IPS-NIHi11 (cell line): ENCODE measurements around the gene CARD19.
"Not testable (repeated sequence)": the region's sequence is repeated elsewhere in the genome, so short reads cannot be mapped to it uniquely, and the experiment has no call there.

Experiments used
- DNase-seq: peaks from one replicate; pipeline ENCODE4 v3.0.0; 2012; ENCODE audit warnings: mixed read lengths, low spot score

Gene CARD19

DNA sequence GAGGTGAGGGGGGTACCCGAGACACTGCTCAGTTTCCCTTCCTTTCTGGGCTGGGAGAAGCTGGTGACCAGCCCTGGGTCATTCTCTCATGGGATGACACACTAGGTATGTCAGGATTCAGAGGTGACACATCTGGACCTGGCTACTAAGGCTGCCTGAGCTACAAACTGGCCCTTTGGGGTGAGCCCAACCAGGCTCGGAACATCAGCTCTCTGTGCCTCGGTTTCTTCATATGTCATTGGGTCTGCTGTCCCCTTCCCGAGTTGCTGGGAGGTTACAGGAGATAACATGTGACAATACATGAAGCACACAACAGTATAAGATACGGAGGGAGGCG, 11.8 kb downstream of the CARD19 start:
- DNase-seq: no peak

DNA sequence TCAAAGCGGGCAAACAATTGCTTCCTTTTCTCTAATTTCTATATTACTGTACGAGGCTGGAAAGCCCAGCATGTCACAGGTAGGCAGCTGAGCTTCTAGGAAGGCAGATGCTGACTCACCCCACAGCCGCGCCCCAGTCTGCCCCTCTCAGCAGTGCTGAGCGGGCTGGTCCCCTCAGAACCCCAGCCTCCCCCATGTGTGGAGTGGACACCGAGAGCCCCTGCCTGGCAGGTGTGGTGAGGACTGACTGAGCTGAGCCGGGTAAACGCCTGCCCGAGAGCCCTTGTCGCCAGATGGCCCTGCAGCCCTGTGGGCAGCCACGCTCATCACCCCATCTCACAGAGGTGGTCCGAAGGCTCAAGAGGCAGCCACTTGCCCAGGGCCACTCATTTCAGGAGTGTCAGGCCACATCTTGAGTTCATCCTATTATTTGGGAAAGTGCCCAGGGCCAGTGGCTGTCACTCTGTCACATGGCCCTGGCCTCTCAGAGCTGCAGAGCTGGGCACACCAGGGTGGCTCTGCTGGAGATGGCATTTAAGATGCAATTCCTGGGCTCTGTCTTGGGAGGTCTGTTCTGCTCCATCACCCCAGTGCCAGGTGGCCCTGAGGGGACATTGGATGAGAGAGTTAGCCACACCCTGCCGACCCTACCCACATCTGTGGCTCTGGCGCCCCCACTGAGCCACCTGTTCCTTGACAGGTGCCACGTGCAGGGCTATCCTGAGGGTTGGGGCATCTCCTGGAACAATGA, 12.4 kb downstream of the CARD19 start:
- DNase-seq: peak; percentile 5

DNA sequence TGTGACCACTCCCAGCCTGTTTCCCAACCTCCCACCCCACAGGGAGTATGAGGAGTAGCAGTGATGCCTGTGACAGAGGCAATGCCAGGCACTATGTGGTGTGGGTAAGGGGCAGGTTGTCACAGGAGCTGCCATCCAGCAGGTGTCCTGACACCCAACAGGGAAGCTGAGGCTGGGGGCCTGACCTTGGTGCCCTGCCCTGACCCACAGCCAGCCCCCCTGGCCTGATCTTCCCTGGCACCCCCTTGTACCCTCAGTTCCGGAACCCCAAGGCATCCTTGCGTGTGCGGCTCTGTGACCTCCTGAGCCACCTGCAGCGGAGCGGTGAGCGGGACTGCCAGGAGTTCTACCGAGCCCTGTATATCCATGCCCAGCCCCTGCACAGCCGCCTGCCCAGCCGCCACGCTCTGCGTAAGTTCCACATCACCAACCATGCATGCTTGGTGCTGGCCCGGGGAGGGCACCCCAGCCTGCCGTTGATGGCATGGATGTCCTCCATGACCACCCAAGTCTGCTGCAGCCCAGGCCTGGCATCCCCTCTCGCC, 14.4 kb downstream of the CARD19 start:
- peak; percentile 3 for DNase-seq

DNA sequence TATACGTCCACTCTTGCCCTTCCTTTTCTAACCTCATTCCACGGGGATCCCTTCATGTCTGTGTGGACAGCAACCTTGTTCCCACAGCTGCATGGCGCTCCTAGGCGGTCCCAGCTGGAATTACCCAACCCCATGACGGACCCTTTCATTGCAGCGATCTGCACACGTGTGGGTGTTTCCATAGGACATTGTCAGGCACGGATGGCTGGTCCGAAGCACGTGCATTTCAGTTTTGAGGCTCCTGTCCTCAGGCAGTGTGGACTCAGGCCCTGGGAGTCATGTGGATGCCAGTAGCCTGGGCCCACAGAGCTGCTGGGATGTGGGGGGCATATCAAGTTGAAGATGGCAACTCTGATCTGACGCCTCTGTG, 15.0 kb downstream of the CARD19 start:
- DNase-seq: peak; percentile 1

DNA sequence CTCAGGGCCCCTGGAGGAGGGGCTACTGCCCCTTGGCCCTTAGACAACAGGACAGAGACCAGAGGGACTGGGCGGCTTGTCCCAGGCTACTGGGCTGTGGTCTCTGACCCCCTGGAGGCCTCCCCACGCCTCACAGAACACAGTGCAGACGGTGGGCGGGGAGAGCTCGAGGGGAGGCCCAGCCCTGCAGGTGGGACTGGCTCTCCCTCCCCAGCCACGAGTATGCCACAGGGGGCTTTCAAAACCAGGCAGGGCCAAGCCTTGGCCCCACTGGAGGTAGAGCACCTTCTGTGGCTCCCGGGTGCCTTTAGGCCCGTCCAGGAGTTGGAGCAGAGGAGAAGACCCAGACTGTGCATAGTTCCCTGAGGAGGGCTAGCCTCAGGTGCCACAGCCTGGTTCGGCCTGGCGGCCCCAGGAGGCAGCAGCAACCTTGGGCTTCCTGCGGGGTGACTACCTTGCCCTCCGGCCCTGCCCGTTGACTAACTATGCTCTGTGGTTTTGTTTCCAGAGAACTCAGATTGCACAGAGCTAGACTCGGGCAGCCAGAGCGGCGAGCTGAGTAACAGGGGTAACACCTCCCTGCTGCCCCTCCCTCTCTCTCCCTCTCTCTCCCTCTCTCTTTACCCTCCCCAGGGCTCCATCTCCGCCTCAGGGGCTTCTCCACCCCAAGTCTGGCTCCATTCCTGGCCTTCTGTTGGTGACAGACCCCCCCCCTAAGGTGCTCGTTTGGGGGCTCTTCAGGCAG, 15.5 kb downstream of the CARD19 start:
- peak; percentile 5 for DNase-seq

DNA sequence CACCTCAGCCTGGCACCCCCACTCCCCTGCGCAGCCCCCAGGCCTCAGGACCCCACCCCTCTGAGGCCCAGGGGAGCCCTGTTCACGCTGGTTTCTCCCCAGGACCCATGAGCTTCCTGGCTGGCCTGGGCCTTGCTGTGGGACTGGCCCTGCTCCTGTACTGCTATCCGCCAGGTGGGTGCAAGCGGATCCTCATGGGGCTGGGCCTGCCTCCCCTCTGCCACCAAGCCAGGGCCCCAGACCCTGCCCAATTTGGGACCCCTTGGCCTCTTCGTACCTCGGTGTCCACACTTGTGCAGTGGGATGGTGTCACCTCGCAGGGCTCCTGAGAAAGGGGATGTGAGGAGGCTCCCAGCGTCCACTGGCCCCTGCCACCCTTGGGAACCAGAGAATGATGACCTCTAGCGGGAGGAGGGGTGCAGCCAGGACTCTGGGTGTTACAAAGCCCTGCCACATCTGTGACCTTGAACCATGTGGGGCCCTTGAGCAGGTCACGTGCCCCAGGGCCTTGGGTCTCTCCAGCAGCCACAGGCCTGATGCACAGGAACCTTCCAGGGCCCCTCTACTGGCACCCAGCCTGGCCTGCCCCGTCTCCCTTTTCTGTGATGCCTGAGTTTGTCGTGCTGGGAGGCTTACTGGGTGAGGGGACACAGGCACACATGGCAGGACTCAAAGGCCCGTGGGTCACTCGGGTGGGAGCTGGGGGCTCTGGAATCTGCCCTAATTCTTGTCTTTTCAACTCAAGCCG, 16.3 kb downstream of the CARD19 start:
- peak; percentile 10 for DNase-seq

DNA sequence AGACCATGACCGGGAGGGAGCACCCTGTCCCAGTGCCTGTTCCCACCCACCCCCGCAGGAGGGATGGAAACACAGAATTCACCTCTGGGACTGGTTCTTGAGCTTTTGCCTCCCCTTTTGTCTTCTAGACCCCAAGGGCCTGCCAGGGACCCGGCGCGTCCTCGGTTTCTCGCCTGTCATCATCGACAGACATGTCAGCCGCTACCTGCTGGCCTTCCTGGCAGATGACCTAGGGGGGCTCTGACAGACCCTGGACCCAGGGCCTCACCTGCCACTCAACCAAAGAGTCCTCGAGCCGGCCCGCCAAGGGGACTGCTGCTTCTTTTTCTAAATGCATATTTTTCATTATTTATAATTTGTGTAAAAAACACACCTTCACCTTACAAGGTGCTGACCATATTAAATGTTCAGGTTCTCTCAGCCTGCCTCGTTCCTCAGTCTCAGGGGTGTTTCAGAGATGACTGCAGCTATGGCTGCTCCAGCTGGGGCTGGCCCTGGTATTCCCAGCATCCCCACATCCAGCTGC, 16.9 kb downstream of the CARD19 start:
- peak; percentile 4 for DNase-seq

DNA sequence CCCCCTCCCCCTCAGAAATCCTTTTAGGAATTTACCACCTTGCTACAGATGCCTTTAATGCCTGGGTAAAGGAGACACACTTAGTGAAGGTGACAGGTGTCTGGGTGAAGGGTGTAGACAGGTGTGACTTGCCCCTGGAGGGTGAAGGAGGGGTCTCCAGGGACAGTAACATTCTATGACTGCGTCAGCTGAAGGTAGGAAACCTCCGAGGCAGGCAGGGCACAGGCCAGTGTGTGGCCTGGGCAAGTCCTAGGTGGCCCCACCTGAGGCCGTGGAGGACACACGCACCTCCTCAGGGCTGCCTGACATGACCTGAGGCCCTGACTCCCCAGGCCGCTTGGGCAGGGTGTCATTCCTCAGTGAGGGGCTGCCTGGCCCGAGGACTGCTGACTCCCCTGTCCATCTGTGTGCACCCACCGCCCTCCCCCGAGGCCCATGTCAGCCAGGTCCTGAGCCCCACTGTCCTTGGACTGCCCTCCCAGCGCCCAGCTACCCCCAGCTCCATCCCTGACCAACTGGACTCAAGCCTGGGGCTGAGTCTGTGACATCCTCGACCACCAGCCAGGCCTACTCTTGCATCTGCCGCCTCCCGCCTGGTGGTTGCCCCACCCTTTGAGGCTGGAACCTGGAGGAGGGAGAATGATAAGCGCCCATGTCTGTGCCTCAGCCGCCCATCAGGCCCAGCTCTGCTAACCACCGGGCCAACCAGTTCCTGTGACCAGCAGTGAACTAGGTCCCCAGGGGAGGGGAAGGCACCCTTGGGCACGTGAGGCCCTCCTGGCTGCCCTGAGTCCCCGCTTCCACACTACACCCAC, 18.4 kb downstream of the CARD19 start:
- peak; percentile 3 for DNase-seq

DNA sequence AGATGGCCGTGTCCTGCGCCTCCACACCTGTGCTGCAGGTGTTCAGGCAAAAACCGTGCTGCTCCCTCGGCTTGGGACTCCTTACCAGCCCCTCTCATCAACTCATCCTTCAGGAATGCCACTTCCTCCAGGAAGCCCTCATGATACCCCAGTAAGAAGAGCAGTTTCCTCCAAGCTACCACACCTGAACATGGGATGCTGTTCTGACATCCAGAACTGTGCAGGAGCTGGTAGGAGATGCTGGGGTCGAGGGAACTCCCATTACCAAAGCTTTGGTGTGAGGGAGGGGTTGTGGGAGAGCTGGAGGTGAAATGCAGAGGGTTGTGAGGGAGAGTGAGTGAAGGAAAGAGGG, 18.9 kb downstream of the CARD19 start:
- DNase-seq: peak; percentile 2

DNA sequence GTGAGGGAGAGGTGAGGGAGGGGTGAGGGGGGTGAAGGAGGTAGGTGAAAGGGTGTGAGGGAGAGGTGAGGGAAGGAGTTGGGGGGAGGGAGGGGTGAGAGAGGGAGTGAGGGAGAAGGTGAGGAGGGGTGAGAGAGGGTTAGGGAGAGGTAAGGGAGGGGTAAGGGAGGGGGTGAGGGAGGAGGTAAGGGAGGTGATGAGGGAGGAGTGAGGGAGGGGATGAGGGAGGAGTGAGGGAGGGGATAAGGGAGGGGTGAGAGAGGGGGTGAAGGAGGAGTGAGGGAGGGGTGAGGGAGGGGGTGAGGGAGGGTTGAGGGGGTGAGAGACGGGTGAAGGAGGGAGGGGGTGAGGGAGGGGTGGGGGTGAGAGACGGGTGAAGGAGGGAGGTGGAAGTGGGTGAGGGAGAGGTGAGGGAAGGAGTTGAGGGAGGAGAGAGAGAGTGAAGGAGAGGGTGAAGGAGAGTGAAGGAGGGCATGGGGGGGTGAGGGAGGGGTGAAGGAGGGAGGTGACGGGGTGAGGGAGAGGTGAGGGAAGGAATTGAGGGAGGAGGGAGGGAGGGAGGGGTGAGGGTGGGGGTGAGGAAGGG, 19.6 kb downstream of the CARD19 start:
- DNase-seq: peak; percentile 10

GRCh38 chr9:93116072-93116961, 20.3 kb downstream of the CARD19 start:
- peak; percentile 31 for DNase-seq

DNA sequence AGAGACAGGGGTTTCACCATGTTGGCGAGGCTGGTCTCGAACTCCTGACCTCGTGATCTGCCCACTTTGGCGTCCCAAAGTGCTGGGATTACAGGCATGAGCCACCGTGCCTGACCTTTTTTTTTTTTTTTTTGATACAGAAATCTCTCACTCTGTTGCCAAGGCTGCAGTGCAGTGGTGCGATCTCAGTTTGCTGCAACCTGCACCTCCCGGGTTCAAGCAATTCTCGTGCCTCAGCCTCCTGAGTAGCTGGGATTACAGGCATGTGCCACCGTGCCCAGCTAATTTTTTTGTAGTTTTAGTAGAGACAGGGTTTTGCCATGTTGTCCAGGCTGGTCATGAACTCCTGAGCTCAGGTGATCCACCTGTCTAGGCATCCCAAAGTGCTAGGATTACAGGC, 21.5 kb downstream of the CARD19 start:
- not testable (repeated sequence) for DNase-seq

GRCh38 chr9:93117924-93118862, 22.2 kb downstream of the CARD19 start:
- no peak for DNase-seq

DNA sequence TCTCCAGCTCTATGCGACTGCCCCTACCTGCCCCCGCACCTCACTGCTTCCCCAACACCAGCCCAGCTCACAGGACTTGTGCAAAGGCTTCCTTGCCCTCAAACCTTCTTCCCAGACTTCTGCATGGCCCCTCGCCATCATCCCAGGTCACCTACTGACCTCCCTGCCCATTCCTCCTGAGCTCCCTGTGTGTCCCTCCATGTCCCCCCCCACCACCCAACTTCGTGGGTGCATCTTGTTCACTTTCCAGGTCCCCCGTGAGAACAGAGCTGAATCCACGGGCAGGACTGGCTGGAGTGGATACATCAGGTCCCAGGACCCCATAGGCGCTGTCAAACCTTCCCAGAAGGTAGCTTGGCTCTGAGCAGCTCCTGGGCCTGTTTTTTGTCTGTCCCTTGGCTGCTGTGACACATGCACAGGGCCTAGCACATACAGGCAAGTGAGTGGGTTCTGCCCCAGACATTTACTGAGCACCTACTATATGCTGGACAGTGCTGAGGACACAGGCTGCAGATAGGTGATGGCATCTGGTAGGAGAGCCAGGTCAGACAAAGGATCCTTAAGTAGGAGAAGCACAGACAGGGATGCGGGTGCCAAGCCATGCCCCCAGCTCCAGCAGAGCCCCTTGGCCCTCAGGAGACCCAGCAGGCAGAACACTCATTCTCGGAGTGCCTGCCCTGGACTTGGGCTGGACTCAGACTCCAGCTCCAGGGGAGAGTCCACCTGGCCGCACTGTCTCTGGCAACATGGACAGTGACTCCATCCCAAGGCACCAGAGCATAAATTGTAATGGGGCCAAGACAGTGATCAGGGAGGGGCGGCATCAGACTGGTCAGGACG, 23.1 kb downstream of the CARD19 start:
- DNase-seq: no peak

DNA sequence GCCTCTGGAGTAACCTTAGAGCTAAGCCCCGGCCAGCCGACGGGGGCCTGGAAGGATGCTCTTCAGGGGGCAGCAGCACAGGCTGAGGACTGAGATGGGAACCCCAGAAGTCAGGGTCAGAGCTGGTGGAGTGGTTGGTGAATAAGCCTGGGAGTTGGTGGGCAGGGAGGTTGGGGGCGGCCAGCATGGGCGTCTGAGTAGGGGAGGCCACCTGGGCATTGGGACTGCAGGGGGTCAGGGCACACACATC, 23.6 kb downstream of the CARD19 start:
- DNase-seq: no peak

- peak; percentile 82 for DNase-seq
These were observed 24.2 kb downstream of the CARD19 start for GRCh38 chr9:93119953-93120845.

- DNase-seq: no peak
These were observed 24.9 kb downstream of the CARD19 start for GRCh38 chr9:93120846-93121315.
